ENCODE data around the gene SLC39A11. TPM values are rescaled to one million over a fixed set of nuclear protein-coding genes. Genes with fewer than 3 reads are reported as not detected.

The SLC39A11 gene
- total RNA-seq, 1 donor from 2014 or later, result 21.5 TPM

GRCh38 chr17:72934927-72935326 lies 157.6 kb downstream of the SLC39A11 start:
- Histone ChIP-seq H2AFZ (ENCODE audit: low read depth, low read length) (no peak overlapping the region), H3K27ac (ENCODE audit: low read depth, low read length) (no peak overlapping the region), H4K20me1 (ENCODE audit: insufficient read depth, low read length) (no peaks in the 10 kb centered on the region), H3K79me2 (ENCODE audit: insufficient read depth, low read length) (no peaks in the 10 kb centered on the region), H3K4me3 (ENCODE audit: insufficient read depth, low read depth, low read length) (no peak overlapping the region), H3K9ac (ENCODE audit: low read length) (no peak overlapping the region), H3K4me1 (ENCODE audit: insufficient read depth, low read length) (no peaks in the 10 kb centered on the region), H3K27me3 (ENCODE audit: insufficient read depth, low read length) (no peaks in the 10 kb centered on the region), H3K4me2 (ENCODE audit: low read length) (no peak overlapping the region), H3K36me3 (ENCODE audit: insufficient read depth, low read length) (no peaks in the 10 kb centered on the region), H3K9me3 (ENCODE audit: insufficient read depth, low read depth, low read length) (no peaks in the 10 kb centered on the region)
- FAIRE-seq (no peak), DNase-seq (ENCODE audit: low read depth) (no peak)
- Mint-ChIP-seq H3K27ac (ENCODE audit: unreplicated experiment) (no peak overlapping the region), H3K9me3 (ENCODE audit: unreplicated experiment) (no peaks in the 10 kb centered on the region), H3K4me3 (ENCODE audit: unreplicated experiment) (no peak overlapping the region), H3K27me3 (ENCODE audit: low read depth, unreplicated experiment) (no peaks in the 10 kb centered on the region), H3K4me1 (ENCODE audit: low read depth, unreplicated experiment) (peaks cover 6% of the 10 kb centered on the region), H3K36me3 (ENCODE audit: low read depth, unreplicated experiment) (peaks cover 1% of the 10 kb centered on the region)
- TF ChIP-seq CTCF (IDR thresholded peaks at IDR 0.05; ENCODE audit: insufficient read depth, low read depth, low read length) (no peak), EZH2 (IDR thresholded peaks at IDR 0.05; ENCODE audit: insufficient read depth, low read length) (no peak)

- DNase-seq (ENCODE audit: low read depth), result no peak
- peaks cover 4% of the 10 kb centered on the region for H3K4me1 Mint-ChIP-seq (ENCODE audit: low read depth, unreplicated experiment)
- Histone ChIP-seq H3K9ac (ENCODE audit: low read length) (no peak overlapping the region), H3K4me2 (ENCODE audit: low read length) (no peak overlapping the region), H3K27ac (ENCODE audit: low read depth, low read length) (no peak overlapping the region), H3K4me1 (ENCODE audit: insufficient read depth, low read length) (no peaks in the 10 kb centered on the region), H2AFZ (ENCODE audit: low read depth, low read length) (no peak overlapping the region), H3K9me3 (ENCODE audit: insufficient read depth, low read depth, low read length) (no peaks in the 10 kb centered on the region), H4K20me1 (ENCODE audit: insufficient read depth, low read length) (no peaks in the 10 kb centered on the region), H3K36me3 (ENCODE audit: insufficient read depth, low read length) (no peaks in the 10 kb centered on the region), H3K27me3 (ENCODE audit: insufficient read depth, low read length) (no peaks in the 10 kb centered on the region), H3K4me3 (ENCODE audit: insufficient read depth, low read depth, low read length) (no peak overlapping the region), H3K79me2 (ENCODE audit: insufficient read depth, low read length) (no peaks in the 10 kb centered on the region)
- H3K4me3 Mint-ChIP-seq (ENCODE audit: unreplicated experiment), result no peak overlapping the region
- no peak for TF ChIP-seq EZH2 (IDR thresholded peaks at IDR 0.05; ENCODE audit: insufficient read depth, low read length)
- TF ChIP-seq CTCF (IDR thresholded peaks at IDR 0.05; ENCODE audit: insufficient read depth, low read depth, low read length), result no peak
- H3K9me3 Mint-ChIP-seq (ENCODE audit: unreplicated experiment), result no peaks in the 10 kb centered on the region
- no peaks in the 10 kb centered on the region for H3K27me3 Mint-ChIP-seq (ENCODE audit: low read depth, unreplicated experiment)
- H3K36me3 Mint-ChIP-seq (ENCODE audit: low read depth, unreplicated experiment), result peaks cover 5% of the 10 kb centered on the region
- H3K27ac Mint-ChIP-seq (ENCODE audit: unreplicated experiment), result no peak overlapping the region
- no peak for FAIRE-seq
Observed at GRCh38 chr17:72931635-72932034, 160.9 kb downstream of the SLC39A11 start.

GRCh38 chr17:72931163-72931562 lies 161.3 kb downstream of the SLC39A11 start:
- Mint-ChIP-seq H3K4me3 (ENCODE audit: unreplicated experiment) (no peak overlapping the region), H3K36me3 (ENCODE audit: low read depth, unreplicated experiment) (peaks cover 5% of the 10 kb centered on the region), H3K27me3 (ENCODE audit: low read depth, unreplicated experiment) (no peaks in the 10 kb centered on the region), H3K27ac (ENCODE audit: unreplicated experiment) (no peak overlapping the region), H3K4me1 (ENCODE audit: low read depth, unreplicated experiment) (peaks cover 9% of the 10 kb centered on the region), H3K9me3 (ENCODE audit: unreplicated experiment) (no peaks in the 10 kb centered on the region)
- Histone ChIP-seq H3K4me2 (ENCODE audit: low read length) (no peak overlapping the region), H2AFZ (ENCODE audit: low read depth, low read length) (no peak overlapping the region), H3K4me1 (ENCODE audit: insufficient read depth, low read length) (no peaks in the 10 kb centered on the region), H4K20me1 (ENCODE audit: insufficient read depth, low read length) (no peaks in the 10 kb centered on the region), H3K27me3 (ENCODE audit: insufficient read depth, low read length) (no peaks in the 10 kb centered on the region), H3K9ac (ENCODE audit: low read length) (no peak overlapping the region), H3K27ac (ENCODE audit: low read depth, low read length) (no peak overlapping the region), H3K36me3 (ENCODE audit: insufficient read depth, low read length) (no peaks in the 10 kb centered on the region), H3K79me2 (ENCODE audit: insufficient read depth, low read length) (no peaks in the 10 kb centered on the region), H3K9me3 (ENCODE audit: insufficient read depth, low read depth, low read length) (no peaks in the 10 kb centered on the region), H3K4me3 (ENCODE audit: insufficient read depth, low read depth, low read length) (no peak overlapping the region)
- TF ChIP-seq CTCF (IDR thresholded peaks at IDR 0.05; ENCODE audit: insufficient read depth, low read depth, low read length) (no peak), EZH2 (IDR thresholded peaks at IDR 0.05; ENCODE audit: insufficient read depth, low read length) (no peak)
- FAIRE-seq (no peak), DNase-seq (ENCODE audit: low read depth) (no peak)

Data from astrocyte (in vitro differentiated cells and primary cell).